Neural crest cell (in vitro differentiated cells): ENCODE data around the gene GYS2. TPM values are rescaled to one million over a fixed set of nuclear protein-coding genes. Genes with fewer than 3 reads are reported as not detected.

Experiments used
- DNase-seq: peaks from one replicate; pipeline ENCODE4 v3.0.0; 2021; ENCODE audit warnings: low read depth, mixed read lengths, low spot score
- H3K27ac Mint-ChIP-seq: one replicate; pipeline ENCODE4 v1.8.0; 2021; ENCODE audit warnings: mild to moderate bottlenecking, mixed read lengths; ENCODE audit not compliant: unreplicated experiment
- H3K27me3 Mint-ChIP-seq: 2 replicates; pipeline ENCODE4 v1.8.0; 2021; ENCODE audit warnings: low read depth, mild to moderate bottlenecking, mixed read lengths
- H3K36me3 Mint-ChIP-seq: 2 replicates; pipeline ENCODE4 v1.8.0; 2021; ENCODE audit warnings: low read depth, mild to moderate bottlenecking, mixed read lengths
- H3K4me1 Mint-ChIP-seq: 2 replicates; pipeline ENCODE4 v1.8.0; 2021; ENCODE audit warnings: mixed read lengths
- H3K4me3 Mint-ChIP-seq: one replicate; pipeline ENCODE4 v1.8.0; 2021; ENCODE audit warnings: mild to moderate bottlenecking, mixed read lengths
- H3K9me3 Mint-ChIP-seq: 2 replicates; pipeline ENCODE4 v1.8.0; 2021; ENCODE audit warnings: mixed read lengths
- total RNA-seq: library from RNA; stranded (reverse); gene quantifications from 2 replicates; pipeline ENCODE4 v1.2.1, GENCODE V29; 2021
- TF ChIP-seq, protein P1 (sequence below): fragments of 200-600 bp; sonication (generic); conservative IDR thresholded peaks from 2 replicates; pipeline ENCODE4 v1.5.0; 2021; ENCODE audit warnings: antibody characterized with exemption, mild to moderate bottlenecking

The GYS2 gene
- total RNA-seq, 1 donor from 2014 or later = not detected

GRCh38 chr12:21551841-21552465, 52.7 kb downstream of the GYS2 start:
- H3K27ac Mint-ChIP-seq = no peak overlapping the region
- DNase-seq = no peak
- TF ChIP-seq, protein P1, sequence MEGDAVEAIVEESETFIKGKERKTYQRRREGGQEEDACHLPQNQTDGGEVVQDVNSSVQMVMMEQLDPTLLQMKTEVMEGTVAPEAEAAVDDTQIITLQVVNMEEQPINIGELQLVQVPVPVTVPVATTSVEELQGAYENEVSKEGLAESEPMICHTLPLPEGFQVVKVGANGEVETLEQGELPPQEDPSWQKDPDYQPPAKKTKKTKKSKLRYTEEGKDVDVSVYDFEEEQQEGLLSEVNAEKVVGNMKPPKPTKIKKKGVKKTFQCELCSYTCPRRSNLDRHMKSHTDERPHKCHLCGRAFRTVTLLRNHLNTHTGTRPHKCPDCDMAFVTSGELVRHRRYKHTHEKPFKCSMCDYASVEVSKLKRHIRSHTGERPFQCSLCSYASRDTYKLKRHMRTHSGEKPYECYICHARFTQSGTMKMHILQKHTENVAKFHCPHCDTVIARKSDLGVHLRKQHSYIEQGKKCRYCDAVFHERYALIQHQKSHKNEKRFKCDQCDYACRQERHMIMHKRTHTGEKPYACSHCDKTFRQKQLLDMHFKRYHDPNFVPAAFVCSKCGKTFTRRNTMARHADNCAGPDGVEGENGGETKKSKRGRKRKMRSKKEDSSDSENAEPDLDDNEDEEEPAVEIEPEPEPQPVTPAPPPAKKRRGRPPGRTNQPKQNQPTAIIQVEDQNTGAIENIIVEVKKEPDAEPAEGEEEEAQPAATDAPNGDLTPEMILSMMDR = no peak
- H3K4me1 Mint-ChIP-seq = no peaks in the 10 kb centered on the region
- H3K9me3 Mint-ChIP-seq = no peaks in the 10 kb centered on the region
- no peaks in the 10 kb centered on the region for H3K27me3 Mint-ChIP-seq
- H3K36me3 Mint-ChIP-seq = no peaks in the 10 kb centered on the region
- H3K4me3 Mint-ChIP-seq = no peak overlapping the region

DNA sequence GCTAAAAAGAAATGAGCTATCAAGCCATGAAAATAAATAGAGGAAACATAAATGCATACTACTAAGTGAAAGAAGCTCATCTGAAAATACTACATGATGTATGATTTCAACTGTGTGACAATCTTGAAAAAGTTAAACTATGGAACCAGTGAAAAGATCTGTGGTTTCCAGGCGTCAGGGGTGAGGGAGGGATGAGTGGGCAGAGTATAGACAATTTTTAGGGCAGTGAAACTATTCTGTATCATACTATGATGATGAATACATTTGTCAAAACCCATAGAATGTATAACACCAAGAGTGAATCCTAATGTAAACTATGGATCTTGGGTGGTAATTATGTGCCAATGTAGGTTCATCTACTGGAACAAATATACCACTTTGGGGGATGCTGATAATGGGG, 57.2 kb downstream of the GYS2 start:
- no peaks in the 10 kb centered on the region for H3K36me3 Mint-ChIP-seq
- no peaks in the 10 kb centered on the region for H3K4me1 Mint-ChIP-seq
- no peaks in the 10 kb centered on the region for H3K9me3 Mint-ChIP-seq
- TF ChIP-seq, protein P1 = no peak
- no peak overlapping the region for H3K4me3 Mint-ChIP-seq
- H3K27me3 Mint-ChIP-seq = no peaks in the 10 kb centered on the region
- no peak overlapping the region for H3K27ac Mint-ChIP-seq
- DNase-seq = no peak

- H3K27me3 Mint-ChIP-seq = no peaks in the 10 kb centered on the region
- no peak overlapping the region for H3K27ac Mint-ChIP-seq
- no peak for DNase-seq
- H3K9me3 Mint-ChIP-seq = no peaks in the 10 kb centered on the region
- no peak overlapping the region for H3K4me3 Mint-ChIP-seq
- no peaks in the 10 kb centered on the region for H3K4me1 Mint-ChIP-seq
- TF ChIP-seq, protein P1 = no peak
- no peaks in the 10 kb centered on the region for H3K36me3 Mint-ChIP-seq
Measured at GRCh38 chr12:21546716-21547115, 57.9 kb downstream of the GYS2 start.

- Mint-ChIP-seq H3K36me3 (no peaks in the 10 kb centered on the region), H3K9me3 (no peaks in the 10 kb centered on the region), H3K27me3 (no peaks in the 10 kb centered on the region), H3K4me3 (no peak overlapping the region), H3K4me1 (no peaks in the 10 kb centered on the region), H3K27ac (no peak overlapping the region)
- TF ChIP-seq, protein P1 = no peak
- DNase-seq = no peak
Measured at GRCh38 chr12:21545557-21545956, 59.1 kb downstream of the GYS2 start.

DNA sequence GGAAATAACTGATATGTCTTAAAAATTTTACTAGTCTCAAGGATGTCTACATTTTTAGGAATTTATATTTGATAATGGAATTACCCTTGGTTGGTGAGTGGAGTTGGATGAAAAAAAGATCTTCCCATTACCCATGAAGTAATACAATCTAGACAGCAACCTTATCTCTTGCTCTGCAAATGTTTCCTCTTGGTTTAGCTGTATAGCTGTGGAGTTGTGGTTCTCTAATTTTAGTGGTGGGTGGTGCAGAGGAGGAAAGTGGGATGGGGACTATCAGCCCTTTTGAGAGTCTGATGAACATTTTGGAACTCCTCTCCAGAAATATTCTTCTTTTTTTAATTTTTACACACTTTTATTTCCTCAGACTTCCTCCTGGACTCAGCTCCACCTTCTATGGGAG, 61.5 kb downstream of the GYS2 start:
- H3K4me3 Mint-ChIP-seq = no peak overlapping the region
- TF ChIP-seq, protein P1 = no peak
- no peak overlapping the region for H3K27ac Mint-ChIP-seq
- DNase-seq = no peak
- no peaks in the 10 kb centered on the region for H3K27me3 Mint-ChIP-seq
- H3K9me3 Mint-ChIP-seq = no peaks in the 10 kb centered on the region
- H3K36me3 Mint-ChIP-seq = no peaks in the 10 kb centered on the region
- no peaks in the 10 kb centered on the region for H3K4me1 Mint-ChIP-seq
